Suprapubic skin (tissue), 4 donors: ENCODE results near the gene MRPL11. TPM values are rescaled to one million over a fixed set of nuclear protein-coding genes. Genes with fewer than 3 reads are reported as not detected.

Experiments
- DNase-seq, 2 donors: peaks; one replicate each; pipeline ENCODE4 v3.0.0-alpha.2; 2019; ENCODE audit warnings: low spot score in 2 of 2
- H3K27ac ChIP-seq: fragments of 200-600 bp; sonication (generic); one replicate; pipeline ENCODE4 v1.5.1; 2019
- H3K27me3 ChIP-seq: fragments of 200-600 bp; sonication (generic); one replicate; pipeline ENCODE4 v1.5.1; 2019
- H3K36me3 ChIP-seq: fragments of 200-600 bp; sonication (generic); one replicate; pipeline ENCODE4 v1.5.1; 2019
- H3K4me1 ChIP-seq: fragments of 200-600 bp; sonication (generic); one replicate; pipeline ENCODE4 v1.5.1; 2019
- H3K4me3 ChIP-seq: fragments of 200-600 bp; sonication (generic); one replicate; pipeline ENCODE4 v1.5.1; 2019; ENCODE audit warnings: mild to moderate bottlenecking
- H3K9me3 ChIP-seq: fragments of 200-600 bp; sonication (generic); one replicate; pipeline ENCODE4 v1.5.1; 2019
- EP300 ChIP-seq: sonication (generic); formaldehyde crosslinking; IDR thresholded peaks from one replicate; pipeline ENCODE4 v1.6.1; 2017; ENCODE audit warnings: antibody characterized with exemption
- POLR2A ChIP-seq, 2 donors: fragments of 450-650 bp; IDR thresholded peaks; one replicate each; pipeline ENCODE4 v1.6.1; 2017; ENCODE audit warnings: antibody characterized with exemption in 2 of 2, mild to moderate bottlenecking in 2 of 2, moderate library complexity in 2 of 2
- POLR2AphosphoS5 ChIP-seq, 3 donors: sonication (generic); formaldehyde crosslinking; IDR thresholded peaks; one replicate each; pipeline ENCODE4 v1.6.1; 2017; ENCODE audit warnings: antibody characterized with exemption in 3 of 3
- WGBS: methylation state at CpG from one replicate; pipeline ENCODE4 v1.1.5; 2018; 5-methylcytosine and 5-hydroxymethylcytosine counted together
- total RNA-seq, 4 donors: library from RNA; depleted of rRNA; stranded (reverse); fragments of >200 nt; gene quantifications; one replicate each; pipeline ENCODE4 v1.1.0, GENCODE V29; 2016
- TF ChIP-seq, protein P1 (sequence below), 2 donors: fragments of 200-600 bp in 1 of 2; fragments of 450-650 bp in 1 of 2; sonication (generic) in 1 of 2; IDR thresholded peaks; one replicate each; pipeline ENCODE4 v1.5.1; 2016 to 2019; ENCODE audit warnings: antibody characterized with exemption in 2 of 2, mild to moderate bottlenecking in 1 of 2, moderate library complexity in 1 of 2

Gene MRPL11
- total RNA-seq, 4 donors from 2014 or later = 22.0 to 42.0 (median 28.0) TPM

DNA sequence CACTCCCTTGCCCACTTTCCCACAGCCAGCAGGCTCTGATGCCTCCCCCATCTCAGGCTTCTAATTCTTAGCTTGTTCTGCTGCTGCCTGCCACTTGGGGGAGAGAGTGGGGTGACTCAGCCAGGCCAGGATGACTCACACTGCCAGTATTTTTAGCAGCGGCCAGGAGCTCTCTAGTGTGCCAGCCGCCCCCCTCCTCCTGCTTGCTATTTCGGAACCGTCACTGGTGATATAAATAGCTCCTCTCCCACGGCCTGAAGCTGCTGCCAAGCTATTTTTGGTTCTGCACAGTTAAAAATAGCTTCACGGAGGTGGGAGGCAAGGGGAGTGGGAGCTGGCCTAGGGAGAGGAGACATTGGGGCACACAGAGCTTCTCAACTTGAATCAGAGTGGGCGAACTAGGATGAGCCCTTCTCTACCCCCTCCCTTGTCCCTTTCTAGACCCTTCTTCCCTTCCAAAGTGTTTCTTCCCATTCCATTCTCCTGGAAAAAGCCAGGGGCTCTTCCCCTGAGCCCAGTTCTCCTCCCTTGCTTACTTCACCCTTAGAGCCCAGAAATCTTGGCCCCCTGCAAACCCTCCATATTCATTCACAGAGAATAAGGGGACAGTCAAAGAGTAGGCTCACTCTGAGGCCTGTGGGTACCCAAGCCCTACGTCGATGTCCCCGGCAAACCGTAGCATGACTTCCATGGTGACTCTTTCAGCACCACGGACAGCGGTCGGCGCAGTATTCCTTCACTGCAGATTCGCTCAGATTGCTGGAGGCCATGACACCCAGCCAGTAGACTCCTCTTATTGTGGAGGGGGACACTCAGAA is 20.3 kb downstream of the MRPL11 start:
- Histone ChIP-seq H3K4me1 (peaks cover 14% of the 10 kb centered on the region), H3K36me3 (no peaks in the 10 kb centered on the region), H3K27me3 (peaks cover 52% of the 10 kb centered on the region), H3K4me3 (no peak overlapping the region), H3K9me3 (no peaks in the 10 kb centered on the region), H3K27ac (no peak overlapping the region)
- DNase-seq = no peak
- 12% methylated on average over 16 of the region's 16 CpGs for WGBS
- no peak for TF ChIP-seq EP300
- TF ChIP-seq POLR2A (IDR thresholded peaks at IDR 0.05) = no peak
- TF ChIP-seq, protein P1, sequence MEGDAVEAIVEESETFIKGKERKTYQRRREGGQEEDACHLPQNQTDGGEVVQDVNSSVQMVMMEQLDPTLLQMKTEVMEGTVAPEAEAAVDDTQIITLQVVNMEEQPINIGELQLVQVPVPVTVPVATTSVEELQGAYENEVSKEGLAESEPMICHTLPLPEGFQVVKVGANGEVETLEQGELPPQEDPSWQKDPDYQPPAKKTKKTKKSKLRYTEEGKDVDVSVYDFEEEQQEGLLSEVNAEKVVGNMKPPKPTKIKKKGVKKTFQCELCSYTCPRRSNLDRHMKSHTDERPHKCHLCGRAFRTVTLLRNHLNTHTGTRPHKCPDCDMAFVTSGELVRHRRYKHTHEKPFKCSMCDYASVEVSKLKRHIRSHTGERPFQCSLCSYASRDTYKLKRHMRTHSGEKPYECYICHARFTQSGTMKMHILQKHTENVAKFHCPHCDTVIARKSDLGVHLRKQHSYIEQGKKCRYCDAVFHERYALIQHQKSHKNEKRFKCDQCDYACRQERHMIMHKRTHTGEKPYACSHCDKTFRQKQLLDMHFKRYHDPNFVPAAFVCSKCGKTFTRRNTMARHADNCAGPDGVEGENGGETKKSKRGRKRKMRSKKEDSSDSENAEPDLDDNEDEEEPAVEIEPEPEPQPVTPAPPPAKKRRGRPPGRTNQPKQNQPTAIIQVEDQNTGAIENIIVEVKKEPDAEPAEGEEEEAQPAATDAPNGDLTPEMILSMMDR (IDR thresholded peaks at IDR 0.05) = peak; percentile 6 to 22
- no peak for TF ChIP-seq POLR2AphosphoS5 (IDR thresholded peaks at IDR 0.05)

DNA sequence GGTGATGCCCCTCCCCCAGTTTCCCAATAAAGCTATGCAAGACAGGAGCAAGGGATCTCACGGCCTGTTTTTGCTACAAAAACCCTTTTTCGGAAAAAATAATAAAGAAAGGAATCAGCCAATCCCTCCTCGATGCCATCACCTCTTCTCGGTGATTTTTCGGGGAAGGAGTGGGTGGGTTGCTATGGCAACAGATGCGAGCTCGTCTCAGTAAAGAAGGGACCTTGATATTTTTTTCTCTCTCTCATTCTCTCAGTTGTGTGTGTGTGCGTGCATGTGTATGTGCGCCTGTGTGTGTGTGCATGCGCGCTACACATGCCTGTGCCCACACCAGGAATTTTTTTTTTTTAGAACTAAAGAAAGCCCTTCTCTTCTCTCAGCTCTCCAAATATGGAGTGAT is 21.6 kb downstream of the MRPL11 start:
- H3K9me3 ChIP-seq = no peaks in the 10 kb centered on the region
- H3K36me3 ChIP-seq = no peaks in the 10 kb centered on the region
- peaks cover 14% of the 10 kb centered on the region for H3K4me1 ChIP-seq
- H3K27ac ChIP-seq = no peak overlapping the region
- no peak for DNase-seq
- TF ChIP-seq, protein P1 (IDR thresholded peaks at IDR 0.05) = no peak
- no peak for TF ChIP-seq POLR2AphosphoS5 (IDR thresholded peaks at IDR 0.05)
- TF ChIP-seq POLR2A (IDR thresholded peaks at IDR 0.05) = no peak
- no peak for TF ChIP-seq EP300
- 75% methylated on average over 11 of the region's 11 CpGs for WGBS
- H3K27me3 ChIP-seq = peaks cover 55% of the 10 kb centered on the region
- H3K4me3 ChIP-seq = no peak overlapping the region

DNA sequence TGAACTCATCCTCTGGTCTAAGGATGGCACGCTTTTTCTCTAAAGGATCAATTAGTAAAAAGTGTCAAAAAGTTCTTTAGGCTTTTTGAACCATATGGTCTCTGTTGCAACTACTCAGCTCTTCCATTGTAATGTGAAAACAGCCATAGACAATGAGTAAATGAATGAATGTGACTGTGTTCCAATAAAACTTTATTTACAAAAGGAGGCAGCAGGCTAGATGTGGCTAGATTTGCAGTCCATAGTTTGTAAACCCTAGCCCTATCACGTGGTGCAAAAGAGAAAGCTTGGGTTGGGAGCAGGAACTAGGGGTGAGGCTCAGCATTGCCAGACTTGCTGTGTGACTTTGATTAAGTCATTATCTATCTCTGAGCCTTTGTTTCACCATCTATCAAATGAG is 23.2 kb downstream of the MRPL11 start:
- no peak for TF ChIP-seq EP300
- TF ChIP-seq POLR2AphosphoS5 (IDR thresholded peaks at IDR 0.05) = no peak
- TF ChIP-seq POLR2A (IDR thresholded peaks at IDR 0.05) = no peak
- TF ChIP-seq, protein P1 (IDR thresholded peaks at IDR 0.05) = no peak
- Histone ChIP-seq H3K27ac (no peak overlapping the region), H3K36me3 (no peaks in the 10 kb centered on the region), H3K4me1 (peaks cover 4% of the 10 kb centered on the region), H3K9me3 (no peaks in the 10 kb centered on the region), H3K27me3 (peaks cover 65% of the 10 kb centered on the region), H3K4me3 (no peak overlapping the region)
- WGBS = 60% methylated on average over 2 of the region's 2 CpGs
- DNase-seq = no peak

DNA sequence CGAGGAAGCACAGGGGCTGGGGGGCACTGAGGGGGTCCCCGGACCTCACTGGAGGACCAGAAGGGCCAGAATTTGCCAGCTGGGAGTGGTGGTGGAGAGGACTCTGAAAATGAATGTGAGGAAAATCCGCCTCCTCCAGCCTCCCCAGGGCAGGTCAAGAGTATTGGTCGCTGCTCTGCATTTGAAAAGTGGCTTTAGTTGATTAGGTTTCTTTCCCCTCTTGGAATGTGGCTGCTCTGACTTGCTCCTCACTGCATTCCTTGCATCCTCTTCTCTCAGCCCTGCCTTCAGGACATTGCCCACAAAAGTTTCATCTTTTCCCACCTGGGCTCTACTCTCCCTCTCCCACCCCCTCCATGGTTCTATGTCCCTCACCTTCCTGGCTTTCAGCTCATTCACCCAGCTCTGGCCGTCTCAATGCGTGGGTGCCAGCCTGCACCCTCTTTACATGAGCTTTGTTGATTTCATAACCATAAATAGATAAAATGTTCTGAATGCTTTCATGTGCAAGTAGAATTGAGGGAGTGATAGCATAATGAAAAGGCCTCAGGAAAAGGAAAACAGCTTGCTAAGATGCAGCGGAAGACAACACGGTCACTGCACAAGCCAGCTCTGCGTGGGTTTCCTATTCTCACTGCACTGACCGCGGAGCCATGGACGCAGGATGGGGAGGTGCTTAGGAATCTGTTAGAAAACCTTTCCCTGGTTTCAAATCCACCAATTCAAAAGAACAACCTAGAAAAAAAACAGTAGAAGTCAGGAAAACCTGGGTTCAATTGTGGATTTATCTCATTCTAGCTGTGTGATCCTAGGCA is 24.3 kb downstream of the MRPL11 start:
- Histone ChIP-seq H3K4me3 (no peak overlapping the region), H3K36me3 (no peaks in the 10 kb centered on the region), H3K27ac (no peak overlapping the region), H3K9me3 (no peaks in the 10 kb centered on the region), H3K4me1 (peaks cover under 1% of the 10 kb centered on the region), H3K27me3 (peaks cover 64% of the 10 kb centered on the region)
- TF ChIP-seq POLR2A (IDR thresholded peaks at IDR 0.05) (no peak), POLR2AphosphoS5 (IDR thresholded peaks at IDR 0.05) (no peak), EP300 (no peak)
- TF ChIP-seq, protein P1 (IDR thresholded peaks at IDR 0.05) = no peak
- no peak for DNase-seq
- 56% methylated on average over 12 of the region's 12 CpGs for WGBS

DNA sequence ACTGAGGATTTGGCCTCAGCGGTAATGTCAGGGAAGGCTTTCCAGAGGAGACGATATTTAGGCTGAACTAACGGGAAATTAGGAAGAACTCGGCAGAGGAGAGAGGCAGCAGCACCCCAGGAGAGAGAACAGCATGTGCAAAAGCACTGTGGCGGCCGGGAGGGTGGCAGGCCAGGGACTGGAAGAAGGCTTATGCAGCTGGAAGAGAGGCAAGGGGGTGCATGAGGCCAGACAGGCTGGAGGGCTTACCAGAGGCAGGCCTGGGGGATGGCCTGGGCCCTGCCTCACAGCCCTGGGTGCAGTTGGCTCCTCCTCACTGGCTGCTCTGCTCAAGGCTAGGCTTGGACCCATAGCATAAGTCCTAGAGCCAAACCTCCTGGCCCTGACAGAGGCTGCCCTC is 25.5 kb downstream of the MRPL11 start:
- no peak for DNase-seq
- no peak overlapping the region for H3K27ac ChIP-seq

More for the DNA sequence above, 25.5 kb downstream of the MRPL11 start:
- Histone ChIP-seq H3K4me3 (no peak overlapping the region), H3K36me3 (no peaks in the 10 kb centered on the region), H3K4me1 (peaks cover 12% of the 10 kb centered on the region), H3K9me3 (no peaks in the 10 kb centered on the region), H3K27me3 (peaks cover 68% of the 10 kb centered on the region)
- 79% methylated on average over 6 of the region's 6 CpGs for WGBS
- TF ChIP-seq, protein P1 (IDR thresholded peaks at IDR 0.05) = no peak
- TF ChIP-seq POLR2AphosphoS5 (IDR thresholded peaks at IDR 0.05) = no peak
- TF ChIP-seq EP300 = no peak
